HepG2 (cell line): Measurements from ENCODE around the gene SHISA5. TPM values are rescaled to one million over a fixed set of nuclear protein-coding genes. Genes with fewer than 3 reads are reported as not detected.

Experiments
- ARNT2 ChIP-seq: sonication (generic); formaldehyde crosslinking; IDR thresholded peaks from 2 replicates; pipeline ENCODE4 v1.8.0; 2022; ENCODE audit warnings: mild to moderate bottlenecking, low read depth, missing genetic modification reagents, moderate library complexity
- ETV6 ChIP-seq: sonication (generic); formaldehyde crosslinking; conservative IDR thresholded peaks from 2 replicates; pipeline ENCODE4 v1.4.0; 2020; ENCODE audit warnings: missing genetic modification reagents
- GABPB1 ChIP-seq: IDR thresholded peaks from 2 replicates; pipeline ENCODE4 v1.6.1; 2016; ENCODE audit warnings: mild to moderate bottlenecking, missing genetic modification reagents, moderate library complexity, missing compliant biosample characterization
- HDAC1 ChIP-seq: sonication (generic); formaldehyde crosslinking; IDR thresholded peaks from 2 replicates; pipeline ENCODE4 v1.5.1; 2020; ENCODE audit warnings: mild to moderate bottlenecking, missing genetic modification reagents
- HOXA3 ChIP-seq: sonication (generic); formaldehyde crosslinking; IDR thresholded peaks from 2 replicates; pipeline ENCODE4 v1.5.0; 2020; ENCODE audit warnings: missing genetic modification reagents
- HOXA9 ChIP-seq: sonication (generic); formaldehyde crosslinking; IDR thresholded peaks from 2 replicates; pipeline ENCODE4 v1.8.1; 2022; ENCODE audit warnings: missing genetic modification reagents, mild to moderate bottlenecking, moderate library complexity, borderline replicate concordance
- SP1 ChIP-seq, 2 experiments: fragments of 450-650 bp in 1 of 2; sonication (generic) in 1 of 2; formaldehyde crosslinking in 1 of 2; IDR thresholded peaks; 2 replicates each; pipeline versions ENCODE4 v1.4.0 to v1.6.1; 2016 to 2020; ENCODE audit warnings: missing genetic modification reagents in 1 of 2
- TBL1XR1 ChIP-seq: fragments of 150-350 bp; IDR thresholded peaks from 2 replicates; pipeline ENCODE4 v1.6.1; 2014; ENCODE audit warnings: borderline replicate concordance, low read length; ENCODE audit not compliant: partially characterized antibody
- TOPORS ChIP-seq: sonication (generic); formaldehyde crosslinking; IDR thresholded peaks from 2 replicates; pipeline ENCODE4 v1.8.0; 2023; ENCODE audit warnings: mild to moderate bottlenecking, missing genetic modification reagents
- ZNF446 ChIP-seq: sonication (generic); formaldehyde crosslinking; IDR thresholded peaks from 2 replicates; pipeline ENCODE4 v1.5.0; 2020; ENCODE audit warnings: mild to moderate bottlenecking, missing genetic modification reagents
- ZNF709 ChIP-seq: sonication (generic); formaldehyde crosslinking; IDR thresholded peaks from 2 replicates; pipeline ENCODE4 v1.5.0; 2020; ENCODE audit warnings: mild to moderate bottlenecking, missing genetic modification reagents
- polyA plus RNA-seq, 8 experiments: library from polyadenylated mRNA; depleted of rRNA in 3 of 8; stranded (reverse) in 7 of 8; unstranded in 1 of 8; fragments of >200 nt; fragmentation: Illumina TruSeq in 4 of 8; extraction: Trizol in 4 of 8; gene quantifications; 2 replicates each; pipeline versions ENCODE4 v1.2.1 to v1.2.3, GENCODE V29; 2011 to 2016; ENCODE audit warnings: low read depth in 4 of 8, missing spikeins in 1 of 8, mixed read lengths in 1 of 8; ENCODE audit not compliant: insufficient read depth in 1 of 8
- total RNA-seq, 5 experiments: library from RNA; depleted of rRNA; stranded (reverse); fragments of >200 nt; fragmentation: Illumina TruSeq; extraction: Trizol; gene quantifications; 2 replicates each; pipeline ENCODE4 v1.2.3, GENCODE V29; 2016; ENCODE audit warnings: low read depth in 1 of 5
- TF ChIP-seq, protein P1 (sequence below): sonication (generic); formaldehyde crosslinking; IDR thresholded peaks from 2 replicates; pipeline ENCODE4 v1.5.0; 2020; ENCODE audit warnings: mild to moderate bottlenecking, missing genetic modification reagents, borderline replicate concordance
- TF ChIP-seq, protein P2 (sequence below): sonication (generic); formaldehyde crosslinking; IDR thresholded peaks from 2 replicates; pipeline ENCODE4 v1.5.0; 2020; ENCODE audit warnings: mild to moderate bottlenecking, missing genetic modification reagents
- TF ChIP-seq, protein P3 (sequence below): sonication (generic); formaldehyde crosslinking; IDR thresholded peaks from 2 replicates; pipeline ENCODE4 v1.9.0; 2022; ENCODE audit warnings: low read depth, missing genetic modification reagents
- TF ChIP-seq, protein P4 (sequence below): sonication (generic); formaldehyde crosslinking; conservative IDR thresholded peaks from 2 replicates; pipeline ENCODE4 v1.5.0; 2020; ENCODE audit warnings: missing genetic modification reagents

The SHISA5 gene
- total and polyA plus RNA-seq, 2 of the 13 experiments (the other 11 are each of a cell fraction or from before 2014, with no cell fraction given) = 75.8 to 91.4 TPM

DNA sequence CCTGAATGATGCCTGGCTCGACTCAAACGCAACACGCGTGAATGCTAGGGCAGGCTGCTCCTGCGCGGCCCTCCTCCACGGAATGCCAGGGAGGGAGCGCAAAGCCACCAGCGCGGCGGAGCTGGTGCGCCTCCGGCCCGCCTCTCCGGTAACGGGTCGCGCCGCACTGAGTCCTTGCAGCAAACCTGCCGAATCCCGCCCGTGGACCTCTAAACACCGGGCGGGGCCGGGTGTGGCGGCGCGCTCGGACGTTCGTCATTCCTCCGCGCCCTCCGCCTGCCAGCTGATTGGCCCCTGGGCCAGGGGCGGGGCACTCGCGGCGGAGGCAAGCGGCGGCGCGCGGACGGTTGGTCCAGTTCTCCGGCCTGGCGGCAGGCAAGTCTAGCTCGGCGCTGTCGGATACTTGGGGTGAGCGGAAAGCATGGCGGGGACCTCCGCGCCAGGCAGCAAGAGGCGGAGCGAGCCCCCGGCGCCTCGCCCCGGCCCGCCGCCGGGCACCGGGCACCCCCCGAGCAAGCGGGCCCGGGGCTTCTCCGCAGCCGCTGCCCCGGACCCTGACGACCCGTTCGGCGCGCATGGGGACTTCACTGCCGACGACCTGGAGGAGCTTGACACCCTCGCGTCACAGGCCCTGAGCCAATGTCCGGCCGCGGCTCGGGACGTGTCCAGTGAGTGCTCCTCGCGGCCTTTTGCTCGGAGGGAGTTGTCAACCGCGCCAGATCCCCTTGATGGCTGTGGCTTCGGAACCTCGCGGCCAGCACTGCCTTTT lies 57.4 kb downstream of the SHISA5 start, which contains the start of gene ATRIP (continued):
- TF ChIP-seq, protein P1, sequence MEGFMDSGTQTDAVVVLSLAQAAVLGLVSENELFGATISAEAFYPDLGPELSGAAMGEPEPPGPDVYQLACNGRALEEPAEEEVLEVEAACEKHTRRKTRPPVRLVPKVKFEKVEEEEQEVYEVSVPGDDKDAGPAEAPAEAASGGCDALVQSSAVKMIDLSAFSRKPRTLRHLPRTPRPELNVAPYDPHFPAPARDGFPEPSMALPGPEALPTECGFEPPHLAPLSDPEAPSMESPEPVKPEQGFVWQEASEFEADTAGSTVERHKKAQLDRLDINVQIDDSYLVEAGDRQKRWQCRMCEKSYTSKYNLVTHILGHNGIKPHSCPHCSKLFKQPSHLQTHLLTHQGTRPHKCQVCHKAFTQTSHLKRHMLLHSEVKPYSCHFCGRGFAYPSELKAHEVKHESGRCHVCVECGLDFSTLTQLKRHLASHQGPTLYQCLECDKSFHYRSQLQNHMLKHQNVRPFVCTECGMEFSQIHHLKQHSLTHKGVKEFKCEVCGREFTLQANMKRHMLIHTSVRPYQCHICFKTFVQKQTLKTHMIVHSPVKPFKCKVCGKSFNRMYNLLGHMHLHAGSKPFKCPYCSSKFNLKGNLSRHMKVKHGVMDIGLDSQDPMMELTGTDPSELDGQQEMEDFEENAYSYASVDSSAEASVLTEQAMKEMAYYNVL = peak; percentile 66; the same call in 1 of the 2 replicates
- TF ChIP-seq TOPORS (CRISPR knock-in tag) (no peak), SP1 (IDR thresholded peaks at IDR 0.05) (no peak), SP1 (CRISPR knock-in tag; IDR thresholded peaks at IDR 0.05) (peak; percentile 97), ARNT2 (CRISPR knock-in tag) (peak; percentile 89; the same call in 1 of the 2 replicates), ZNF446 (CRISPR knock-in tag) (peak; percentile 52; the same call in 1 of the 2 replicates), TBL1XR1 (no peak), HOXA9 (CRISPR knock-in tag) (peak; percentile 91; the same call in 1 of the 2 replicates), ZNF709 (CRISPR knock-in tag) (peak; percentile 23; the same call in 1 of the 2 replicates), HOXA3 (peak; percentile 94), HDAC1 (peak; percentile 94), GABPB1 (CRISPR knock-in tag) (peak; percentile 96), ETV6 (no peak)
- TF ChIP-seq, protein P2, sequence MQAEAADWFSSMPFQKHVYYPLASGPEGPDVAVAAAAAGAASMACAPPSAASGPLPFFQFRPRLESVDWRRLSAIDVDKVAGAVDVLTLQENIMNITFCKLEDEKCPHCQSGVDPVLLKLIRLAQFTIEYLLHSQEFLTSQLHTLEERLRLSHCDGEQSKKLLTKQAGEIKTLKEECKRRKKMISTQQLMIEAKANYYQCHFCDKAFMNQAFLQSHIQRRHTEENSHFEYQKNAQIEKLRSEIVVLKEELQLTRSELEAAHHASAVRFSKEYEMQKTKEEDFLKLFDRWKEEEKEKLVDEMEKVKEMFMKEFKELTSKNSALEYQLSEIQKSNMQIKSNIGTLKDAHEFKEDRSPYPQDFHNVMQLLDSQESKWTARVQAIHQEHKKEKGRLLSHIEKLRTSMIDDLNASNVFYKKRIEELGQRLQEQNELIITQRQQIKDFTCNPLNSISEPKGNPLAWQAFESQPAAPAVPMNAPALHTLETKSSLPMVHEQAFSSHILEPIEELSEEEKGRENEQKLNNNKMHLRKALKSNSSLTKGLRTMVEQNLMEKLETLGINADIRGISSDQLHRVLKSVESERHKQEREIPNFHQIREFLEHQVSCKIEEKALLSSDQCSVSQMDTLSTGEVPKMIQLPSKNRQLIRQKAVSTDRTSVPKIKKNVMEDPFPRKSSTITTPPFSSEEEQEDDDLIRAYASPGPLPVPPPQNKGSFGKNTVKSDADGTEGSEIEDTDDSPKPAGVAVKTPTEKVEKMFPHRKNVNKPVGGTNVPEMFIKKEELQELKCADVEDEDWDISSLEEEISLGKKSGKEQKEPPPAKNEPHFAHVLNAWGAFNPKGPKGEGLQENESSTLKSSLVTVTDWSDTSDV (CRISPR knock-in tag) = 0 out of 2 replicates have a peak, but pooled peaks have one; percentile 66
- TF ChIP-seq, protein P3, sequence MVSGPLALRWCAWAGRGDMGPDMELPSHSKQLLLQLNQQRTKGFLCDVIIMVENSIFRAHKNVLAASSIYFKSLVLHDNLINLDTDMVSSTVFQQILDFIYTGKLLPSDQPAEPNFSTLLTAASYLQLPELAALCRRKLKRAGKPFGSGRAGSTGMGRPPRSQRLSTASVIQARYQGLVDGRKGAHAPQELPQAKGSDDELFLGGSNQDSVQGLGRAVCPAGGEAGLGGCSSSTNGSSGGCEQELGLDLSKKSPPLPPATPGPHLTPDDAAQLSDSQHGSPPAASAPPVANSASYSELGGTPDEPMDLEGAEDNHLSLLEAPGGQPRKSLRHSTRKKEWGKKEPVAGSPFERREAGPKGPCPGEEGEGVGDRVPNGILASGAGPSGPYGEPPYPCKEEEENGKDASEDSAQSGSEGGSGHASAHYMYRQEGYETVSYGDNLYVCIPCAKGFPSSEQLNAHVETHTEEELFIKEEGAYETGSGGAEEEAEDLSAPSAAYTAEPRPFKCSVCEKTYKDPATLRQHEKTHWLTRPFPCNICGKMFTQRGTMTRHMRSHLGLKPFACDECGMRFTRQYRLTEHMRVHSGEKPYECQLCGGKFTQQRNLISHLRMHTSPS = no peak
- TF ChIP-seq, protein P4, sequence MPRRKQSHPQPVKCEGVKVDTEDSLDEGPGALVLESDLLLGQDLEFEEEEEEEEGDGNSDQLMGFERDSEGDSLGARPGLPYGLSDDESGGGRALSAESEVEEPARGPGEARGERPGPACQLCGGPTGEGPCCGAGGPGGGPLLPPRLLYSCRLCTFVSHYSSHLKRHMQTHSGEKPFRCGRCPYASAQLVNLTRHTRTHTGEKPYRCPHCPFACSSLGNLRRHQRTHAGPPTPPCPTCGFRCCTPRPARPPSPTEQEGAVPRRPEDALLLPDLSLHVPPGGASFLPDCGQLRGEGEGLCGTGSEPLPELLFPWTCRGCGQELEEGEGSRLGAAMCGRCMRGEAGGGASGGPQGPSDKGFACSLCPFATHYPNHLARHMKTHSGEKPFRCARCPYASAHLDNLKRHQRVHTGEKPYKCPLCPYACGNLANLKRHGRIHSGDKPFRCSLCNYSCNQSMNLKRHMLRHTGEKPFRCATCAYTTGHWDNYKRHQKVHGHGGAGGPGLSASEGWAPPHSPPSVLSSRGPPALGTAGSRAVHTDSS = no peak
